GM12878 (cell line): Measurements from ENCODE around the gene DLK1. TPM values are rescaled to one million over a fixed set of nuclear protein-coding genes. Genes with fewer than 3 reads are reported as not detected.

Experiments used
- ATAC-seq: fragments of 200-7000 bp; cut with Tn5 transposase; 3 replicates; pipeline ENCODE4 v1.9.1; 2020; ENCODE audit warnings: mild to moderate bottlenecking, moderate library complexity
- BruUV-seq: library from RNA; stranded (reverse); fragments of 400-500 nt; replicated peaks from 2 replicates; lab custom pipeline; 2021; lab: Mats Ljungman, UMichigan
- CTCF ChIA-PET: fragments of 300-600 bp; sonication (Branson Sonifier 250); formaldehyde crosslinking; extraction: SDS; loops from one replicate; lab custom pipeline; 2021; ENCODE audit warnings: inconsistent platforms; lab: Yijun Ruan, JAX
- POLR2A ChIA-PET: fragments of 350-600 bp; formaldehyde crosslinking; extraction: SDS; loops from one replicate; lab custom pipeline; 2021; ENCODE audit warnings: inconsistent platforms; lab: Charles Lee
- RAD21 ChIA-PET: fragments of 300-600 bp; sonication (Branson Sonifier 250); formaldehyde crosslinking; loops from one replicate; lab custom pipeline; 2023; ENCODE audit warnings: antibody characterized with exemption; ENCODE audit not compliant: unreplicated experiment; lab: Charles Lee
- SMC1A ChIA-PET: fragments of 300-600 bp; sonication (Branson Sonifier 250); formaldehyde crosslinking; loops from one replicate; lab custom pipeline; 2023; ENCODE audit not compliant: unreplicated experiment, uncharacterized antibody; lab: Charles Lee
- DNase-seq: peaks from one replicate; pipeline ENCODE4 v3.0.0-alpha.2; 2011; ENCODE audit warnings: low read depth, low spot score
- FAIRE-seq: peaks from 3 replicates; lab custom pipeline; 2011; peaks lifted over from hg19 to GRCh38; lab: Jason Lieb, UNC
- H2AFZ ChIP-seq: 2 replicates; pipeline ENCODE4 v1.6.0; 2011; ENCODE audit warnings: low read depth, low read length, control low read depth; ENCODE audit not compliant: control insufficient read depth
- H3K27ac ChIP-seq: 2 replicates; pipeline ENCODE4 v1.5.1; 2011; ENCODE audit warnings: control low read depth; ENCODE audit not compliant: control insufficient read depth, insufficient read depth
- H3K27me3 ChIP-seq, 2 experiments: replicated peaks in 1 of 2; 2 replicates each; pipeline versions ENCODE4 v1.6.0 to v1.6.1; 2011; ENCODE audit warnings: low read length in 1 of 2; ENCODE audit not compliant: control insufficient read depth in 2 of 2, insufficient read depth in 2 of 2
- H3K36me3 ChIP-seq, 2 experiments: 2 replicates each; pipeline ENCODE4 v1.5.1; 2011; ENCODE audit warnings: low read length in 1 of 2; ENCODE audit not compliant: control insufficient read depth in 2 of 2, insufficient read depth in 2 of 2
- H3K4me1 ChIP-seq: 2 replicates; pipeline ENCODE4 v1.6.1; 2011; ENCODE audit warnings: mild to moderate bottlenecking, low read length, moderate library complexity, mixed read lengths; ENCODE audit not compliant: control insufficient read depth, insufficient read depth
- H3K4me2 ChIP-seq: 2 replicates; pipeline ENCODE4 v1.6.0; 2011; ENCODE audit warnings: control low read depth; ENCODE audit not compliant: control insufficient read depth, insufficient read depth
- H3K4me3 ChIP-seq: fragments of 200-600 bp; sonication (generic); 2 replicates; pipeline ENCODE4 v1.5.1; 2016
- H3K79me2 ChIP-seq: 2 replicates; pipeline ENCODE4 v1.6.0; 2011; ENCODE audit warnings: low read length; ENCODE audit not compliant: control insufficient read depth, insufficient read depth
- H3K9ac ChIP-seq: 2 replicates; pipeline ENCODE4 v1.8.0; 2011; ENCODE audit warnings: low read length, control low read depth, mixed read lengths; ENCODE audit not compliant: control insufficient read depth, insufficient read depth
- H3K9me3 ChIP-seq: replicated peaks from 3 replicates; pipeline ENCODE4 v1.5.1; 2011; ENCODE audit warnings: mild to moderate bottlenecking, low read length; ENCODE audit not compliant: control insufficient read depth, insufficient read depth
- H4K20me1 ChIP-seq: 2 replicates; pipeline ENCODE4 v1.6.0; 2011; ENCODE audit not compliant: control insufficient read depth, insufficient read depth
- ATF7 ChIP-seq: fragments of 450-650 bp; IDR thresholded peaks from 2 replicates; pipeline ENCODE4 v1.6.1; 2016; ENCODE audit warnings: low read depth, mild to moderate bottlenecking
- BCL11A ChIP-seq: IDR thresholded peaks from 2 replicates; pipeline ENCODE4 v1.6.1; 2011; ENCODE audit warnings: low read depth, low read length
- CBX3 ChIP-seq: fragments of 200-600 bp; sonication (generic); IDR thresholded peaks from 2 replicates; pipeline ENCODE4 v1.6.1; 2016; ENCODE audit warnings: low read depth, borderline replicate concordance
- HDAC6 ChIP-seq: fragments of 200-600 bp; sonication (generic); IDR thresholded peaks from one replicate; pipeline ENCODE4 v1.8.0; 2017; ENCODE audit warnings: antibody characterized with exemption; ENCODE audit not compliant: unreplicated experiment
- MEF2B ChIP-seq: fragments of 450-650 bp; IDR thresholded peaks from 2 replicates; pipeline ENCODE4 v1.6.1; 2018; ENCODE audit warnings: mild to moderate bottlenecking, moderate library complexity; ENCODE audit not compliant: partially characterized antibody, poor library complexity, severe bottlenecking
- PAX8 ChIP-seq: fragments of 450-650 bp; IDR thresholded peaks from 2 replicates; pipeline ENCODE4 v1.6.1; 2017; ENCODE audit warnings: mild to moderate bottlenecking, moderate library complexity
- POU2F2 ChIP-seq: IDR thresholded peaks from 3 replicates; pipeline ENCODE4 v1.6.1; 2011; ENCODE audit warnings: low read depth, mild to moderate bottlenecking, low read length, borderline replicate concordance
- RAD21 ChIP-seq: IDR thresholded peaks from 2 replicates; pipeline ENCODE4 v1.6.1; 2011; ENCODE audit warnings: mild to moderate bottlenecking, low read depth, low read length, moderate library complexity; ENCODE audit not compliant: insufficient read depth
- RAD51 ChIP-seq: fragments of 450-650 bp; IDR thresholded peaks from 2 replicates; pipeline ENCODE4 v1.6.1; 2016; ENCODE audit warnings: moderate library complexity, mild to moderate bottlenecking, inconsistent platforms
- RELA ChIP-seq: fragments of 450-650 bp; IDR thresholded peaks from 2 replicates; pipeline ENCODE4 v1.8.0; 2014; ENCODE audit warnings: borderline replicate concordance; ENCODE audit not compliant: partially characterized antibody
- SMC3 ChIP-seq: IDR thresholded peaks from 2 replicates; pipeline ENCODE4 v1.6.1; 2011; ENCODE audit warnings: low read length, improper control_type of control experiment, borderline replicate concordance
- STAT3 ChIP-seq: IDR thresholded peaks from 2 replicates; pipeline ENCODE4 v1.6.1; 2011; ENCODE audit warnings: low read depth, low read length, improper control_type of control experiment
- YY1 ChIP-seq: IDR thresholded peaks from 2 replicates; pipeline ENCODE4 v1.6.1; 2011; ENCODE audit warnings: low read depth, mild to moderate bottlenecking, low read length
- WGBS: methylation state at CpG from one replicate; pipeline ENCODE4 v1.1.6; 2016; ENCODE audit warnings: low lambda C conversion rate; ENCODE audit not compliant: insufficient replicate concordance, insufficient coverage; ENCODE audit errors: missing lambda C conversion rate; 5-methylcytosine and 5-hydroxymethylcytosine counted together
- in situ Hi-C: fragments of 300-500 bp; cut with MboI; formaldehyde crosslinking; loops from 9 replicates; pipeline ENCODE4 v1.14.3; 2018; ENCODE audit warnings: mixed read lengths
- intact Hi-C: fragments of 100-400 bp; cut with micrococcal nuclease; formaldehyde crosslinking; loops from one replicate; pipeline ENCODE4 v1.14.2; 2022; ENCODE audit not compliant: unreplicated experiment
- polyA plus RNA-seq, 11 experiments: library from polyadenylated mRNA; depleted of rRNA in 4 of 11; unstranded in 6 of 11; stranded (reverse) in 5 of 11; fragments of >200 nt; fragmentation: Nextera tagmentation in 4 of 11; fragmentation: Illumina TruSeq in 1 of 11; extraction: Ambion mirVana in 4 of 11; extraction: Trizol in 1 of 11; gene quantifications; 1 replicate in 1 of 11; 2 replicates in 10 of 11; pipeline versions ENCODE4 v1.2.1 to v1.2.3, GENCODE V29; 2011 to 2016; ENCODE audit warnings: inconsistent platforms in 2 of 11, missing spikeins in 2 of 11, low read depth in 1 of 11
- total RNA-seq, 4 experiments: library from RNA; depleted of rRNA in 3 of 4; stranded (reverse); fragments of >200 nt in 3 of 4; fragmentation: Illumina TruSeq in 1 of 4; extraction: Trizol in 1 of 4; gene quantifications; 2 replicates each; pipeline versions ENCODE4 v1.2.1 to v1.2.3, GENCODE V29; 2013 to 2021
- TF ChIP-seq, protein P1 (sequence below): IDR thresholded peaks from 2 replicates; pipeline ENCODE4 v1.6.1; 2011; ENCODE audit warnings: borderline replicate concordance, low read depth, mild to moderate bottlenecking, moderate library complexity, low read length; ENCODE audit not compliant: insufficient read depth, poor library complexity, severe bottlenecking
- TF ChIP-seq, protein P2 (sequence below): fragments of 450-650 bp; IDR thresholded peaks from 2 replicates; pipeline ENCODE4 v1.6.1; 2018; ENCODE audit warnings: borderline replicate concordance, mild to moderate bottlenecking; ENCODE audit not compliant: partially characterized antibody
- TF ChIP-seq, protein P3 (sequence below): IDR thresholded peaks from 2 replicates; pipeline ENCODE4 v1.6.1; 2012; ENCODE audit warnings: low read depth, low read length, improper control_type of control experiment

The DLK1 gene
- total and polyA plus RNA-seq, 10 of the 15 experiments (the other 5 are each of a cell fraction or from before 2014, with no cell fraction given), result 0.87 TPM; not detected in 9

- no peaks in the 10 kb centered on the region for H3K36me3 ChIP-seq
- SMC1A ChIA-PET, result no interaction called here
- TF ChIP-seq, protein P1, sequence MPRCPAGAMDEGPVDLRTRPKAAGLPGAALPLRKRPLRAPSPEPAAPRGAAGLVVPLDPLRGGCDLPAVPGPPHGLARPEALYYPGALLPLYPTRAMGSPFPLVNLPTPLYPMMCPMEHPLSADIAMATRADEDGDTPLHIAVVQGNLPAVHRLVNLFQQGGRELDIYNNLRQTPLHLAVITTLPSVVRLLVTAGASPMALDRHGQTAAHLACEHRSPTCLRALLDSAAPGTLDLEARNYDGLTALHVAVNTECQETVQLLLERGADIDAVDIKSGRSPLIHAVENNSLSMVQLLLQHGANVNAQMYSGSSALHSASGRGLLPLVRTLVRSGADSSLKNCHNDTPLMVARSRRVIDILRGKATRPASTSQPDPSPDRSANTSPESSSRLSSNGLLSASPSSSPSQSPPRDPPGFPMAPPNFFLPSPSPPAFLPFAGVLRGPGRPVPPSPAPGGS, result no peak
- TF ChIP-seq STAT3 (no peak), YY1 (no peak), RAD21 (no peak), HDAC6 (no peak), MEF2B (no peak), PAX8 (no peak), RAD51 (no peak), CBX3 (no peak), BCL11A (no peak), ATF7 (no peak), SMC3 (no peak), RELA (no peak), POU2F2 (no peak)
- TF ChIP-seq, protein P2, sequence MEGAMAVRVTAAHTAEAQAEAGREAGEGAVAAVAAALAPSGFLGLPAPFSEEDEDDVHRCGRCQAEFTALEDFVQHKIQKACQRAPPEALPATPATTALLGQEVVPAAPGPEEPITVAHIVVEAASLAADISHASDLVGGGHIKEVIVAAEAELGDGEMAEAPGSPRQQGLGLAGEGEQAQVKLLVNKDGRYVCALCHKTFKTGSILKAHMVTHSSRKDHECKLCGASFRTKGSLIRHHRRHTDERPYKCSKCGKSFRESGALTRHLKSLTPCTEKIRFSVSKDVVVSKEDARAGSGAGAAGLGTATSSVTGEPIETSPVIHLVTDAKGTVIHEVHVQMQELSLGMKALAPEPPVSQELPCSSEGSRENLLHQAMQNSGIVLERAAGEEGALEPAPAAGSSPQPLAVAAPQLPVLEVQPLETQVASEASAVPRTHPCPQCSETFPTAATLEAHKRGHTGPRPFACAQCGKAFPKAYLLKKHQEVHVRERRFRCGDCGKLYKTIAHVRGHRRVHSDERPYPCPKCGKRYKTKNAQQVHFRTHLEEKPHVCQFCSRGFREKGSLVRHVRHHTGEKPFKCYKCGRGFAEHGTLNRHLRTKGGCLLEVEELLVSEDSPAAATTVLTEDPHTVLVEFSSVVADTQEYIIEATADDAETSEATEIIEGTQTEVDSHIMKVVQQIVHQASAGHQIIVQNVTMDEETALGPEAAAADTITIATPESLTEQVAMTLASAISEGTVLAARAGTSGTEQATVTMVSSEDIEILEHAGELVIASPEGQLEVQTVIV, result no peak
- TF ChIP-seq, protein P3, sequence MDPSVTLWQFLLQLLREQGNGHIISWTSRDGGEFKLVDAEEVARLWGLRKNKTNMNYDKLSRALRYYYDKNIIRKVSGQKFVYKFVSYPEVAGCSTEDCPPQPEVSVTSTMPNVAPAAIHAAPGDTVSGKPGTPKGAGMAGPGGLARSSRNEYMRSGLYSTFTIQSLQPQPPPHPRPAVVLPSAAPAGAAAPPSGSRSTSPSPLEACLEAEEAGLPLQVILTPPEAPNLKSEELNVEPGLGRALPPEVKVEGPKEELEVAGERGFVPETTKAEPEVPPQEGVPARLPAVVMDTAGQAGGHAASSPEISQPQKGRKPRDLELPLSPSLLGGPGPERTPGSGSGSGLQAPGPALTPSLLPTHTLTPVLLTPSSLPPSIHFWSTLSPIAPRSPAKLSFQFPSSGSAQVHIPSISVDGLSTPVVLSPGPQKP, result no peak
- WGBS, result 35% methylated on average over 15 of the region's 15 CpGs
- no peak overlapping the region for H3K4me2 ChIP-seq
- no peaks in the 10 kb centered on the region; a peak in 1 of 4 replicates for H3K27me3 ChIP-seq
- in situ Hi-C loops (no loop called here), intact Hi-C loops (no loop called here)
- no peak overlapping the region for H3K27ac ChIP-seq
- no peaks in the 10 kb centered on the region for H3K79me2 ChIP-seq
- H3K4me1 ChIP-seq, result no peaks in the 10 kb centered on the region
- H3K9me3 ChIP-seq, result no peaks in the 10 kb centered on the region
- no peak overlapping the region for H3K9ac ChIP-seq
- POLR2A ChIA-PET, result no interaction called here
- ATAC-seq, result no peak
- DNase-seq, result no peak
- CTCF ChIA-PET, result no interaction called here
- RAD21 ChIA-PET, result no interaction called here
- H4K20me1 ChIP-seq, result no peaks in the 10 kb centered on the region
- FAIRE-seq, result no peak
- no peak overlapping the region for H2AFZ ChIP-seq
- no TSS peak for BruUV-seq
- H3K4me3 ChIP-seq, result no peak overlapping the region
Measured at GRCh38 chr14:100767003-100767787, 40.5 kb downstream of the DLK1 start.
